Karpas-422 (cell line): Measurements from ENCODE around the gene RDH13. TPM values are rescaled to one million over a fixed set of nuclear protein-coding genes. Genes with fewer than 3 reads are reported as not detected.
"Not testable (repeated sequence)": the region's sequence is repeated elsewhere in the genome, so short reads cannot be mapped to it uniquely, and the experiment has no call there.

ENCODE experiments used
- DNase-seq: peaks from one replicate; pipeline ENCODE4 v3.0.0-alpha.2; 2015
- H2AFZ ChIP-seq: fragments of 200-600 bp; sonication (generic); 2 replicates; pipeline ENCODE4 v1.6.1; 2014; ENCODE audit warnings: antibody characterized with exemption, low read length, mixed read lengths
- H3K27ac ChIP-seq: fragments of 200-600 bp; sonication (generic); 2 replicates; pipeline ENCODE4 v1.5.1; 2014; ENCODE audit warnings: mild to moderate bottlenecking, low read length, moderate library complexity
- H3K27me3 ChIP-seq: fragments of 200-600 bp; sonication (generic); 2 replicates; pipeline ENCODE4 v1.6.1; 2014; ENCODE audit warnings: low read length, mixed read lengths
- H3K36me3 ChIP-seq: fragments of 200-600 bp; sonication (generic); 2 replicates; pipeline ENCODE4 v1.6.1; 2014; ENCODE audit warnings: low read length, mixed read lengths; ENCODE audit not compliant: insufficient read depth
- H3K4me1 ChIP-seq: fragments of 200-600 bp; sonication (generic); 2 replicates; pipeline ENCODE4 v1.6.1; 2014; ENCODE audit warnings: mild to moderate bottlenecking, low read length, mixed read lengths
- H3K4me2 ChIP-seq: fragments of 200-600 bp; sonication (generic); 2 replicates; pipeline ENCODE4 v1.6.1; 2014; ENCODE audit warnings: low read length, low read depth, mild to moderate bottlenecking; ENCODE audit not compliant: poor library complexity, severe bottlenecking
- H3K4me3 ChIP-seq: fragments of 200-600 bp; sonication (generic); 2 replicates; pipeline ENCODE4 v1.5.1; 2014; ENCODE audit warnings: mild to moderate bottlenecking, antibody characterized with exemption, low read length, mixed read lengths
- H3K79me2 ChIP-seq: fragments of 200-600 bp; sonication (generic); 2 replicates; pipeline ENCODE4 v1.6.1; 2014; ENCODE audit warnings: mild to moderate bottlenecking, low read length, mixed read lengths
- H3K9ac ChIP-seq: fragments of 200-600 bp; sonication (generic); 2 replicates; pipeline ENCODE4 v1.6.0; 2014; ENCODE audit warnings: low read length
- H3K9me2 ChIP-seq: fragments of 200-600 bp; sonication (generic), shearing (Covaris generic); replicated peaks from 2 replicates; pipeline ENCODE4 v1.6.0; 2014; ENCODE audit warnings: mild to moderate bottlenecking, low read length, moderate library complexity; ENCODE audit not compliant: insufficient read depth
- H3K9me3 ChIP-seq: fragments of 300-700, 200-600 bp; sonication (generic); 2 replicates; pipeline ENCODE4 v1.6.1; 2014; ENCODE audit warnings: low read length, mixed read lengths
- H4K20me1 ChIP-seq: fragments of 200-600 bp; sonication (generic); 2 replicates; pipeline ENCODE4 v1.6.1; 2014; ENCODE audit warnings: mild to moderate bottlenecking, antibody characterized with exemption, low read length, low read depth; ENCODE audit not compliant: insufficient read depth
- total RNA-seq: library from RNA; depleted of rRNA; stranded (reverse); fragments of >200 nt; shearing (Covaris generic); gene quantifications from 2 replicates; pipeline ENCODE4 v1.2.3, GENCODE V29; 2014; ENCODE audit warnings: low replicate concordance; rRNA removed

The RDH13 gene, protein sequence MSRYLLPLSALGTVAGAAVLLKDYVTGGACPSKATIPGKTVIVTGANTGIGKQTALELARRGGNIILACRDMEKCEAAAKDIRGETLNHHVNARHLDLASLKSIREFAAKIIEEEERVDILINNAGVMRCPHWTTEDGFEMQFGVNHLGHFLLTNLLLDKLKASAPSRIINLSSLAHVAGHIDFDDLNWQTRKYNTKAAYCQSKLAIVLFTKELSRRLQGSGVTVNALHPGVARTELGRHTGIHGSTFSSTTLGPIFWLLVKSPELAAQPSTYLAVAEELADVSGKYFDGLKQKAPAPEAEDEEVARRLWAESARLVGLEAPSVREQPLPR
- 16.4 and 23.8 TPM in 2 replicates for total RNA-seq

DNA sequence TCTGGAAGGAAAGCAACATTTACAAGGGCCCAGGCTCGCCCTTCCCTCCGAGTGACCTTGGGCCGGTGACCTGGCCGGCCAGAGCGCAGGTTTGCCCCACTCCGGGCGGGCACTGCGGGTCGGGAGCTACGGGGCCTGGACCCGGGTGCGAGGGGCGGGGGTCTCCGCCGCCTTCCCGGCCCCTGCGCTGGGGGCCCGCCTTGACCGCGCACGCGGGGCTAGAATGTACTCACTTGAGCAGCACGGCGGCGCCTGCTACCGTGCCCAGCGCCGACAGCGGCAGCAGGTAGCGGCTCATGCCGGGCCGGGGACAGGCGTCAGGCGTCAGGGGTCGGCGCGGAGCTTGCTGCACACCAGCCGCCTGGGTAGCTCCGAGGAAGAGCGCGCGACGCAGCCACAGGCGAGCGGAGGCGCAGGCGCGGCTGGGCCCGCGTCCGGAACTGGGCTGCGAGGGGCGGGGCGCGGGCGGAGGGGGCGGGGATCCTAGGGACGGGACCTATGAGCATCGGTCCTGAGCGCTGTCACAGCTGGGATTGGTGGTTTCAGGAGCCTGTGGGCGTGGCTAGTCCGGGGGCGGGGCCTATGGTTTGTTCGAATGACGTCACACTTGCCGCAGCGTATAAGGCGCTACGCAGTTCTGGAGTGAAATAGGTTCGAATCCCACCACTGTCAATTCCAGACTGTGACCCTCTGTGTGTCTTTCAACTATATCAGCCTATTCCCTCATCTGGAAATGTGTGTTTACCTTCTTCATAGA is at the start of gene RDH13:
Gene RDH13 (minus strand): TSS at position 414 of the 757 bp plus-strand sequence. CDS start 116 bp downstream, at position 298.
- H3K27ac ChIP-seq: no peak within 1 kb of the TSS; the same call in 1 of the 2 replicates
- H3K4me1 ChIP-seq: peaks cover 9% of the 10 kb centered on the region
- H2AFZ ChIP-seq: no peak within 1 kb of the TSS

DNA sequence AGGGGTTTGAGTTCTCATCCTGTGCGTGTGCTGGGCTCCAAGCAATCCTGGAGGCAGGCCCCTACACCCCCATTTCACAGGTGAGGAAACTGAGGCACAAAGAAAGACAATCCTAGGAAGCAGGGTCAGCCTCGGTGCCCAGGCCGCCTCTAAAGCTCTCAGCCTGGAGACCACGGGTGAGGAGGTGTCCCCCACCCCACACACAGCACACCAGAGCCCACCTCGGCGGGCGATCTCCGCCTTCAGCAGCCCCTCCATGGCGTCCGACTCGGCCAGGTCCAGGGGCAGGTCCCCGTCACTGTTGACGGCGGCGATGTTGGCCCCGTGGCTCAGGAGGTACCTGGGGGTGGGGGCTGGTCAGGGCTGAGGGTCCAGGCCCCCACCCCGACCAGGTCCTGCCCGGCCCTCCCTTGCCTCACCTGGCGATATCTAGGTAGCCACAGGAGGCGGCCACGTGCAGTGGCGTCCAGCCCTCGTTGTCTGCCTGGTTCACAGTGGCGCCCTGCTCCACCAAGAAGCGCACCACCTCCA is 49.4 kb upstream of the RDH13 start:
- peaks cover 37% of the 10 kb centered on the region for H3K4me1 ChIP-seq
- peak overlapping the region; percentile 87 for H3K27ac ChIP-seq
- H3K4me2 ChIP-seq: no peak overlapping the region
- peaks cover 65% of the 10 kb centered on the region for H4K20me1 ChIP-seq
- no peak overlapping the region for H2AFZ ChIP-seq
- no peaks in the 10 kb centered on the region for H3K9me3 ChIP-seq
- H3K9ac ChIP-seq: peak overlapping the region; percentile 86
- no peak for DNase-seq
- no peaks in the 10 kb centered on the region for H3K27me3 ChIP-seq
- H3K9me2 ChIP-seq: no peaks in the 10 kb centered on the region
- peaks cover 32% of the 10 kb centered on the region for H3K36me3 ChIP-seq
- H3K4me3 ChIP-seq: no peak overlapping the region
- H3K79me2 ChIP-seq: peaks cover 93% of the 10 kb centered on the region

More for the DNA sequence above, at the start of gene RDH13:
- Histone ChIP-seq H3K27me3 (no peaks in the 10 kb centered on the region), H3K9ac (peak within 1 kb of the TSS; percentile 78), H3K9me3 (no peaks in the 10 kb centered on the region), H3K79me2 (peaks cover 38% of the 10 kb centered on the region), H3K9me2 (no peaks in the 10 kb centered on the region), H4K20me1 (peaks cover 12% of the 10 kb centered on the region; the same call in 1 of the 2 replicates), H3K4me2 (peak within 1 kb of the TSS; percentile 63), H3K36me3 (no peaks in the 10 kb centered on the region; the same call in 1 of the 2 replicates), H3K4me3 (peak within 1 kb of the TSS; percentile 70)
- DNase-seq: peak; percentile 99

DNA sequence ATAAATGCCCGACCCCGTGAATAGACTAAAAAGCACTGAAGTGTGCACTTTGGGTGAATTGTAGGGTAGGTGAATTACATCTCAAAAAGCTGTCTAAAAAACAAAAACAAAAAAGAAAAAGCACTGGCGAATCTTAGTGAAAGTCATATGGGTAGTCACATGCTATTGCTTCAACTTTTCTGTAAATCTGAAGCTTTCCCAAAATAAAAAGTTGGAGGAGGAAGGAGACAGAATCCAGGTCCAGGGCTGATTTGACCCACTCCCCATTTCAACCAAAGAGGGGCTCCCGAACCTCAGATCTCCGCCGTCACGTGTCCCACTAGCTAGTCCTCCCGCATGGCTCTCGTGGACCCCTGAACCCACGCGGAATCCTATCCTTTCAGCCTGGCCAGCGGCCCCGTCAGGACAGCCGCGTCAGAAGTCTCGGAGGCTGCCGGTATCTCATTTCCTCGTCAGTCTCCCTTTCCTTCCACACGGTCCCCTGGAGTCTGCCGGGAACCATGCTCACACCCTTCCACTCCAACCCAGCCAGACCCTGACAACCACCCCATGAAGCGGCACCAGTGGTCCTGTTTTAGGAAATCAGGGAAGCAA is 48.4 kb upstream of the RDH13 start:
- Histone ChIP-seq H3K9me2 (no peaks in the 10 kb centered on the region), H3K79me2 (peaks cover 93% of the 10 kb centered on the region), H3K27ac (no peak overlapping the region), H3K9ac (no peak overlapping the region), H3K36me3 (peaks cover 32% of the 10 kb centered on the region), H3K4me2 (no peak overlapping the region), H4K20me1 (peaks cover 58% of the 10 kb centered on the region), H2AFZ (no peak overlapping the region), H3K4me1 (peaks cover 37% of the 10 kb centered on the region), H3K9me3 (no peaks in the 10 kb centered on the region), H3K4me3 (no peak overlapping the region), H3K27me3 (no peaks in the 10 kb centered on the region)
- no peak for DNase-seq

DNA sequence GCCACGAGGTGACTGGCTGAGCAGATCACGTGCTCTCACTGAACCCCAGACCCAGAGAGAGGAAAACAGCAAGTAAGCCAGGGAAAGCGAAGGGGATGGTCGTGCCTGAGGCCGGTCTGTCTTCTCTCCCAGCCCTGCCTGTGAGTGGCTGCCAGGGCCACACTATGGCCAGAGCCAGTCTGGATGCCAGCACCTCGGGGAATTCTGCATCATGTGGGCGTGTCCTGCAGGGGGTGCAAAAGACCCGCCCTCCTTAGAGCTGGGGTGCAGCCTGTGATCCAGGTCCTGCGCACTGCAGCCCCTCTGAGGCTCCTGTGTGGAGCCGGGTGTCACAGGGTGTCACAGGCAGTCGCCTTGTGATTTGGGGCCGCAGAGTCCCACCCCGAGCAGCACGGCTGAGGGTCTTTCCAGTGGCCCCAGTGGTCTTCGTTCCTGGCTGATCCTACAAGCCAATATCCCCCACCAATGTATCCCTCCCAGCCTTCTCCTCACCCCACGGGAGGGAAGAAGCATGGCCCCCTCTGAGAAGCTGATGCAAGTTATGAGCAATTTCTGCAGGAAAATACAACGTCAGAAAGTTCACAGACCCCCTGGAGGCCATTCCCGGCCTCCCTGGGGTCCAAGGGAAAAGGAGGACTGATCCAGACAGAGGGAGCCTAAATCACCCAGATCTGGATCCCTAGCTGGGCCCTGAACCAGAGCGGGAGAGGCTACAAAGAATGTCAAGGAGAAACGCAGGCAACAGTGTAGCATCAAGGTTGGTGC is 46.8 kb upstream of the RDH13 start:
- H3K27ac ChIP-seq: no peak overlapping the region
- peaks cover 92% of the 10 kb centered on the region for H3K79me2 ChIP-seq
- DNase-seq: no peak
- no peak overlapping the region for H3K4me2 ChIP-seq
- no peaks in the 10 kb centered on the region for H3K27me3 ChIP-seq
- H3K4me3 ChIP-seq: no peak overlapping the region
- H3K9ac ChIP-seq: no peak overlapping the region
- no peak overlapping the region for H2AFZ ChIP-seq
- peaks cover 43% of the 10 kb centered on the region for H4K20me1 ChIP-seq
- no peaks in the 10 kb centered on the region for H3K9me2 ChIP-seq
- H3K36me3 ChIP-seq: peaks cover 35% of the 10 kb centered on the region
- peaks cover 25% of the 10 kb centered on the region for H3K4me1 ChIP-seq
- H3K9me3 ChIP-seq: no peaks in the 10 kb centered on the region

DNA sequence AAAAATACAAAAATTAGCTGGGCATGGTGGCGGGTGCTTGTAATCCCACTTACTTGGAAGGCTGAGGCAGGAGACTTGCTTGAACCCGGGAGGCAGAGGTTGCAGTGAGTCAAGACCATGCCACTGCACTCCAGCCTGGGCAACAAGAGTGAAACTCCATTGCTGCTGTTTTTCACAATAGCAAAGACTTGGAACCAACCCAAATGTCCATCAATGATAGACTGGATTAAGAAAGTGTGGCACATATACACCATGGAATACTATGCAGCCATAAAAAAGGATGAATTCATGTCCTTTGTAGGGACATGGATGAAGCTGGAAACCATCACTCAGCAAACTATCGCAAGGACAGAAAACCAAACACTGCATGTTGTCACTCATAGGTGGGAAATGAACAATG is 44.3 kb upstream of the RDH13 start:
- not testable (repeated sequence) for H3K9ac ChIP-seq, H3K4me1 ChIP-seq, H3K27me3 ChIP-seq, H2AFZ ChIP-seq, H3K27ac ChIP-seq, H3K9me2 ChIP-seq, H3K9me3 ChIP-seq, DNase-seq, H3K4me2 ChIP-seq, H3K4me3 ChIP-seq
- peaks cover 43% of the 10 kb centered on the region for H3K36me3 ChIP-seq
- H4K20me1 ChIP-seq: peaks cover 19% of the 10 kb centered on the region
- H3K79me2 ChIP-seq: peaks cover 83% of the 10 kb centered on the region

DNA sequence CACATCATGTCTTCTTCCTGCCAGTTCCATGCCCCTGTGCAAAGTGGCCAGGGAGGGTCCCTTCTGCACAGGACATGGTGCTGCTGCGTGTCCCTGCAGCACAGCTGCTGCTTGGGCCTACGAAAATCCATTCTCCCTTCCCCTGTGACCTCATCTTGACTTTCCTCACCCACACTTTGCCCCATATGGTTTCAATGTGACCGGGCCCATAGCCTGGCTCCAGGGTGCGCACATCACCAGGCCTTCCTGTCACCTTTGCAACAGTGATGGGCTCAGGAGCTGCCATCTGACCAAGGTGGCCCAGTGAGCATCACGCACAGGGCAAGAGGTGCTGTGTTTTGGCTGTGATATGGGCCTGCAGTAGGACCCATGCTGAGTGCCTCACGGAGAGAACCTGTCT is 43.6 kb upstream of the RDH13 start:
- H4K20me1 ChIP-seq: peaks cover 15% of the 10 kb centered on the region
- H3K36me3 ChIP-seq: peaks cover 39% of the 10 kb centered on the region
- H3K79me2 ChIP-seq: peaks cover 79% of the 10 kb centered on the region
- H3K9me3 ChIP-seq: no peaks in the 10 kb centered on the region
- no peak overlapping the region for H3K27ac ChIP-seq
- H3K9ac ChIP-seq: no peak overlapping the region
- no peaks in the 10 kb centered on the region for H3K4me1 ChIP-seq
- H3K4me3 ChIP-seq: no peak overlapping the region
- H3K4me2 ChIP-seq: no peak overlapping the region
- DNase-seq: no peak
- H3K9me2 ChIP-seq: no peaks in the 10 kb centered on the region
- no peaks in the 10 kb centered on the region for H3K27me3 ChIP-seq
- no peak overlapping the region for H2AFZ ChIP-seq

DNA sequence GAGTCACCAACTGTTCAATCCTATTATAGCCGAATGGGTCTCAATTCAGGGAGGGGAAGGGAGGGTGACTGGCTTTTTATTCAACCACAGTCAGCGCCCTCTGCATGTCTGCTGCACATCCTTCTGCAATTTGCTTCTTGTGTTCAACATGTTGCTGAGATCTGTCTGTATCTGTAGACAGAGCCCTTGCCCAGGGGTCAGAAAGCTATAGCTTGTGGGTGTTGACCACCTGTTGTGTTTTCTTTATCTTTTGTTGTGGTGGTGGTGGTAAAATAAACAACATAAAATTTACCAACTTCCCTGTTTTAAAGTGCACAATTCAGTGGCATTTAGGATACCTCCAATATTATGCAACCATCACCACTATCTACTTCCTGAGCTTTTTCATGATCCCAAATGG is 42.3 kb upstream of the RDH13 start:
- H4K20me1 ChIP-seq: peaks cover 10% of the 10 kb centered on the region; the same call in 1 of the 2 replicates
- H3K9ac ChIP-seq: no peak overlapping the region
- no peak overlapping the region for H2AFZ ChIP-seq
- H3K79me2 ChIP-seq: peaks cover 73% of the 10 kb centered on the region
- H3K4me2 ChIP-seq: no peak overlapping the region
- no peaks in the 10 kb centered on the region for H3K9me2 ChIP-seq
- H3K4me3 ChIP-seq: no peak overlapping the region
- H3K9me3 ChIP-seq: no peaks in the 10 kb centered on the region
- H3K4me1 ChIP-seq: no peaks in the 10 kb centered on the region
- no peak for DNase-seq
- peaks cover 34% of the 10 kb centered on the region for H3K36me3 ChIP-seq
- H3K27ac ChIP-seq: no peak overlapping the region
- no peaks in the 10 kb centered on the region for H3K27me3 ChIP-seq
